HEK293 (cell line): ENCODE results near the gene AFF2.

Source experiments
- CTCF ChIA-PET: fragments of 350-600 bp; formaldehyde crosslinking; extraction: SDS; loops from one replicate; lab custom pipeline; 2021; ENCODE audit warnings: antibody characterized with exemption; lab: Yijun Ruan, JAX
- POLR2A ChIA-PET: fragments of 300-600 bp; formaldehyde crosslinking; extraction: SDS; loops from one replicate; lab custom pipeline; 2020; ENCODE audit warnings: antibody characterized with exemption, inconsistent platforms; lab: Yijun Ruan, JAX
- H3K27ac ChIP-seq: fragments of 200-500 bp; sonication (Bioruptor generic); 2 replicates; pipeline ENCODE4 v1.5.1; 2014; ENCODE audit warnings: low read depth, low read length, control low read depth, inconsistent platforms; ENCODE audit errors: extremely low read depth
- H3K36me3 ChIP-seq, 2 experiments: fragments of 200-500 bp in 1 of 2; sonication (Bioruptor generic) in 1 of 2; 1 replicate in 1 of 2; 2 replicates in 1 of 2; pipeline ENCODE4 v1.5.1; 2014 to 2017; ENCODE audit warnings: inconsistent platforms in 2 of 2, low read length in 2 of 2; ENCODE audit not compliant: control insufficient read depth in 2 of 2, insufficient read depth in 1 of 2
- H3K4me1 ChIP-seq: fragments of 200-500 bp; sonication (Bioruptor generic); 2 replicates; pipeline ENCODE4 v1.5.1; 2014; ENCODE audit warnings: mild to moderate bottlenecking, low read length, inconsistent platforms; ENCODE audit not compliant: control insufficient read depth, insufficient read depth
- H3K4me3 ChIP-seq: 2 replicates; pipeline ENCODE4 v1.5.1; 2011; ENCODE audit warnings: low read depth, mild to moderate bottlenecking, control low read depth, low read length, moderate library complexity
- H3K9me3 ChIP-seq: fragments of 200-500 bp; sonication (Bioruptor generic); 2 replicates; pipeline ENCODE4 v1.5.1; 2014; ENCODE audit warnings: low read depth, low read length, inconsistent platforms; ENCODE audit not compliant: control insufficient read depth, insufficient read depth
- FEZF1 ChIP-seq: fragments of 450-650 bp; formaldehyde crosslinking; IDR thresholded peaks from 2 replicates; pipeline ENCODE4 v1.5.1; 2016; ENCODE audit warnings: missing biosample characterization, missing genetic modification characterization
- GLIS1 ChIP-seq: fragments of 450-650 bp; formaldehyde crosslinking; IDR thresholded peaks from 2 replicates; pipeline ENCODE4 v1.5.1; 2016; ENCODE audit warnings: missing biosample characterization, missing genetic modification characterization
- IKZF3 ChIP-seq: fragments of 450-650 bp; IDR thresholded peaks from 2 replicates; pipeline ENCODE4 v1.5.0; 2018; ENCODE audit warnings: missing biosample characterization, mild to moderate bottlenecking, missing genetic modification characterization, moderate library complexity
- KLF10 ChIP-seq: fragments of 450-650 bp; IDR thresholded peaks from 2 replicates; pipeline ENCODE4 v1.5.1; 2018; ENCODE audit warnings: missing biosample characterization, mild to moderate bottlenecking, missing genetic modification characterization
- REPIN1 ChIP-seq: fragments of 450-650 bp; formaldehyde crosslinking; IDR thresholded peaks from 2 replicates; pipeline ENCODE4 v1.5.1; 2017; ENCODE audit warnings: missing biosample characterization, missing genetic modification characterization, low read depth
- SP7 ChIP-seq: fragments of 450-650 bp; formaldehyde crosslinking; IDR thresholded peaks from 2 replicates; pipeline ENCODE4 v1.5.1; 2016; ENCODE audit warnings: missing biosample characterization, missing genetic modification characterization
- TCF7L2 ChIP-seq: IDR thresholded peaks from 2 replicates; pipeline ENCODE4 v1.6.1; 2011; ENCODE audit warnings: low read depth, mild to moderate bottlenecking, inconsistent platforms, low read length, moderate library complexity, borderline replicate concordance
- ZNF140 ChIP-seq: fragments of 450-650 bp; formaldehyde crosslinking; IDR thresholded peaks from 2 replicates; pipeline ENCODE4 v1.5.1; 2016; ENCODE audit warnings: missing biosample characterization, missing genetic modification characterization
- ZNF16 ChIP-seq: fragments of 450-650 bp; formaldehyde crosslinking; IDR thresholded peaks from 2 replicates; pipeline ENCODE4 v1.5.1; 2016; ENCODE audit warnings: low read depth, missing biosample characterization, missing genetic modification characterization
- ZNF175 ChIP-seq: fragments of 450-650 bp; formaldehyde crosslinking; IDR thresholded peaks from 2 replicates; pipeline ENCODE4 v1.5.1; 2016; ENCODE audit warnings: missing biosample characterization, missing genetic modification characterization
- ZNF223 ChIP-seq: fragments of 450-650 bp; formaldehyde crosslinking; IDR thresholded peaks from 2 replicates; pipeline ENCODE4 v1.5.1; 2016; ENCODE audit warnings: missing biosample characterization, missing genetic modification characterization
- ZNF341 ChIP-seq: fragments of 450-650 bp; formaldehyde crosslinking; IDR thresholded peaks from 2 replicates; pipeline ENCODE4; 2016; ENCODE audit warnings: low read depth, missing biosample characterization, missing genetic modification characterization
- ZNF600 ChIP-seq: fragments of 450-650 bp; formaldehyde crosslinking; IDR thresholded peaks from 2 replicates; pipeline ENCODE4 v1.5.1; 2016; ENCODE audit warnings: missing biosample characterization, missing genetic modification characterization
- ZNF624 ChIP-seq: fragments of 450-650 bp; formaldehyde crosslinking; IDR thresholded peaks from 2 replicates; pipeline ENCODE4 v1.5.1; 2017; ENCODE audit warnings: missing biosample characterization, missing genetic modification characterization
- ZSCAN16 ChIP-seq: fragments of 450-650 bp; formaldehyde crosslinking; IDR thresholded peaks from 2 replicates; pipeline ENCODE4 v1.5.1; 2016; ENCODE audit warnings: missing biosample characterization, missing genetic modification characterization
- TF ChIP-seq, protein P1 (sequence below): fragments of 450-650 bp; IDR thresholded peaks from 2 replicates; pipeline ENCODE4 v1.5.1; 2018; ENCODE audit warnings: missing biosample characterization, mild to moderate bottlenecking, missing genetic modification characterization
- TF ChIP-seq, protein P2 (sequence below): fragments of 450-650 bp; formaldehyde crosslinking; optimal IDR thresholded peaks from 2 replicates; pipeline ENCODE3; 2016; ENCODE audit warnings: missing biosample characterization, mild to moderate bottlenecking, missing genetic modification characterization
- TF ChIP-seq, protein P3 (sequence below): fragments of 450-650 bp; formaldehyde crosslinking; IDR thresholded peaks from 2 replicates; pipeline ENCODE4 v1.5.1; 2016; ENCODE audit warnings: missing biosample characterization, missing genetic modification characterization, low read depth
- TF ChIP-seq, protein P4 (sequence below): fragments of 450-650 bp; formaldehyde crosslinking; IDR thresholded peaks from 2 replicates; pipeline ENCODE4 v1.5.1; 2016; ENCODE audit warnings: missing biosample characterization, missing genetic modification characterization, borderline replicate concordance

The AFF2 gene

DNA sequence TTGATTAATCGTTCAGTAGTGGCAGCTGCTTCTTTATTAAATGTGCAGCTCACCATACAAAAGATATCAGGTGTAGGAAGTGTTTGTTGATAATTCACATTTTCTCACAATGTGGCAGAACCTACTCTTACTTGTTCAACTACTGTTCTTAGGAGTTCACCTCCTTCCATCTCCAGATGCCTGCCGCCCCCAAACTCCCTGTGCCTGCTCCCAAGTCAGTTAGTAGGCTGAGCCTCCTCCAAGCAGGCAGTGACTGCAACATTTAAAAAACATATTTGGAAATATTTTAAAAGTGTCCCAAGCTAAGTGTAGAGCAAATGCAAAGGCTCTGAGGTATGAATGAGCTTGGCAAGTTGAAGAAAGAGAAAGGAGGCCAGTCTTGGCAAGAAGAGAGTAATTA lies 100.2 kb downstream of the AFF2 start:
- CTCF ChIA-PET: no interaction called here
- Histone ChIP-seq H3K4me3 (no peak overlapping the region), H3K4me1 (no peaks in the 10 kb centered on the region), H3K36me3 (no peaks in the 10 kb centered on the region), H3K9me3 (no peaks in the 10 kb centered on the region), H3K27ac (no peak overlapping the region)
- no peak for TF ChIP-seq ZNF341 (tag by site-specific recombination)
- TF ChIP-seq ZNF624 (tag by site-specific recombination): no peak
- no peak for TF ChIP-seq IKZF3
- no peak for TF ChIP-seq GLIS1
- POLR2A ChIA-PET: no interaction called here

DNA sequence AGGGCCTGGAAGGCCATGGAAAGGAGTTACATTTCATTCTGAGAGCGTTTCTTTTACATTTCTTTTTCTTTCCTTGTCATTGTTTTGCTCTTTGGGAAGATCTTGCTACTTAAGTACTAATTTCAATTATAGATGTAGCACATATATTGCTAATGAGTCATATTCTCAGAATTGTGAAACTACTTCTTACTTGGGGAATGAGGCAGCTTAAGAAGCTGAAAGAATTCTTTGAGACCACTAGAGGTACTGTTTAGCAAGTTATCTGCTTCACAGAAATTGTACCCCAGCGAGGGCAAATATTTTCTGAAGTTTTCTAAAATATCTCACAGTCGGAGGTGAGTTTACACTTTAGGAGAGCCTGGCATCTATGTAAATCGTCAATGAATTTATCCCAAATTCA lies 100.6 kb downstream of the AFF2 start:
- Histone ChIP-seq H3K36me3 (no peaks in the 10 kb centered on the region), H3K4me1 (no peaks in the 10 kb centered on the region), H3K9me3 (no peaks in the 10 kb centered on the region), H3K4me3 (no peak overlapping the region), H3K27ac (no peak overlapping the region)
- CTCF ChIA-PET: no interaction called here
- TF ChIP-seq, protein P1, sequence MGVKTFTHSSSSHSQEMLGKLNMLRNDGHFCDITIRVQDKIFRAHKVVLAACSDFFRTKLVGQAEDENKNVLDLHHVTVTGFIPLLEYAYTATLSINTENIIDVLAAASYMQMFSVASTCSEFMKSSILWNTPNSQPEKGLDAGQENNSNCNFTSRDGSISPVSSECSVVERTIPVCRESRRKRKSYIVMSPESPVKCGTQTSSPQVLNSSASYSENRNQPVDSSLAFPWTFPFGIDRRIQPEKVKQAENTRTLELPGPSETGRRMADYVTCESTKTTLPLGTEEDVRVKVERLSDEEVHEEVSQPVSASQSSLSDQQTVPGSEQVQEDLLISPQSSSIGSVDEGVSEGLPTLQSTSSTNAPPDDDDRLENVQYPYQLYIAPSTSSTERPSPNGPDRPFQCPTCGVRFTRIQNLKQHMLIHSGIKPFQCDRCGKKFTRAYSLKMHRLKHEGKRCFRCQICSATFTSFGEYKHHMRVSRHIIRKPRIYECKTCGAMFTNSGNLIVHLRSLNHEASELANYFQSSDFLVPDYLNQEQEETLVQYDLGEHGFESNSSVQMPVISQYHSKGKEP (tag by site-specific recombination): no peak
- TF ChIP-seq, protein P2, sequence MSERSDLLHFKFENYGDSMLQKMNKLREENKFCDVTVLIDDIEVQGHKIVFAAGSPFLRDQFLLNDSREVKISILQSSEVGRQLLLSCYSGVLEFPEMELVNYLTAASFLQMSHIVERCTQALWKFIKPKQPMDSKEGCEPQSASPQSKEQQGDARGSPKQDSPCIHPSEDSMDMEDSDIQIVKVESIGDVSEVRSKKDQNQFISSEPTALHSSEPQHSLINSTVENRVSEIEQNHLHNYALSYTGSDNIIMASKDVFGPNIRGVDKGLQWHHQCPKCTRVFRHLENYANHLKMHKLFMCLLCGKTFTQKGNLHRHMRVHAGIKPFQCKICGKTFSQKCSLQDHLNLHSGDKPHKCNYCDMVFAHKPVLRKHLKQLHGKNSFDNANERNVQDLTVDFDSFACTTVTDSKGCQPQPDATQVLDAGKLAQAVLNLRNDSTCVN (tag by site-specific recombination): no peak
- TF ChIP-seq ZNF16 (no peak), ZNF223 (tag by site-specific recombination) (no peak)
- TF ChIP-seq, protein P3, sequence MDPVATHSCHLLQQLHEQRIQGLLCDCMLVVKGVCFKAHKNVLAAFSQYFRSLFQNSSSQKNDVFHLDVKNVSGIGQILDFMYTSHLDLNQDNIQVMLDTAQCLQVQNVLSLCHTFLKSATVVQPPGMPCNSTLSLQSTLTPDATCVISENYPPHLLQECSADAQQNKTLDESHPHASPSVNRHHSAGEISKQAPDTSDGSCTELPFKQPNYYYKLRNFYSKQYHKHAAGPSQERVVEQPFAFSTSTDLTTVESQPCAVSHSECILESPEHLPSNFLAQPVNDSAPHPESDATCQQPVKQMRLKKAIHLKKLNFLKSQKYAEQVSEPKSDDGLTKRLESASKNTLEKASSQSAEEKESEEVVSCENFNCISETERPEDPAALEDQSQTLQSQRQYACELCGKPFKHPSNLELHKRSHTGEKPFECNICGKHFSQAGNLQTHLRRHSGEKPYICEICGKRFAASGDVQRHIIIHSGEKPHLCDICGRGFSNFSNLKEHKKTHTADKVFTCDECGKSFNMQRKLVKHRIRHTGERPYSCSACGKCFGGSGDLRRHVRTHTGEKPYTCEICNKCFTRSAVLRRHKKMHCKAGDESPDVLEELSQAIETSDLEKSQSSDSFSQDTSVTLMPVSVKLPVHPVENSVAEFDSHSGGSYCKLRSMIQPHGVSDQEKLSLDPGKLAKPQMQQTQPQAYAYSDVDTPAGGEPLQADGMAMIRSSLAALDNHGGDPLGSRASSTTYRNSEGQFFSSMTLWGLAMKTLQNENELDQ (tag by site-specific recombination): no peak
- POLR2A ChIA-PET: no interaction called here

DNA sequence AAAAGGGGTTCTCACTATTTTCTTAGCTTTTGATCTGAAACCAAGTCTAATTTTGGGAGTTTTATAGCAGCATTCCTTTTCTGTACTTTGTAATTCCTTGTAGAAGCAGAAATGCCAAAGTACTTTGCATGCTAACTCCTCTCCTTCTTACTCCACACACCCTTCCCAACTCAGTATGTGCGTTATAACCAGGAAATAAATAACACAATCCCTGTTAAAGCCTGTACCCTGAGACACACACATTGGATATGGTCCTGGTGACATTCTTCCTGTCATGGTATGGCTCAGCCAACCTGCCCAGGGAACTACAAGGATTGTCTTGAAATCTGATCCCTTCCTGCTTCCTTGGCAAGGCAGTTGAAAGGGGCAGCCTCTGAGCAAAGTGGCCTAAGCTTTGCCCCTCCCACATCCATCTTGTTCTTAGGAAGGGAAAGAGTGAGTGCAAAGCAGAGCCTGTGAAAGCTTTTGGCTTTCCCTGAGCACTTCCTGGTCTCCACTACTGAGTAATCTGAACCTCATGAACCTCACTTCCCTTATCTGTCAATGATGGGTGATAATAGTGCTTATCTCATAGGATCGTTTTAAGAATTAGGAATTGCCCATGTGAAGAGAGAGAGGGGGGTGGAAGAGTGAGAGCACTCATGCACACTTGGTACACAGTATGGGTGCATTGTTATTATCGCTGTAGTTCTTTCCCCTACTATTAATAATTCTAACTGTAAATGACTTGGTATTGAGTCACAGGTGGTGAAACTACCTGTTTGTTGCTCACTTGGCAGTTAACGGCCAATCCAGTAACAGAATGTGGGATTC lies 109.3 kb downstream of the AFF2 start:
- no peak overlapping the region for H3K27ac ChIP-seq
- H3K36me3 ChIP-seq: no peaks in the 10 kb centered on the region
- H3K9me3 ChIP-seq: no peaks in the 10 kb centered on the region
- H3K4me3 ChIP-seq: no peak overlapping the region
- ChIA-PET POLR2A (no interaction called here), CTCF (no interaction called here)
- peaks cover 5% of the 10 kb centered on the region; the same call in 1 of the 2 replicates for H3K4me1 ChIP-seq
- TF ChIP-seq REPIN1 (tag by site-specific recombination) (no peak), ZNF600 (tag by site-specific recombination) (no peak), TCF7L2 (no peak), KLF10 (no peak), ZNF140 (tag by site-specific recombination) (peak; percentile 17; the same call in 1 of the 2 replicates), FEZF1 (tag by site-specific recombination) (no peak), ZSCAN16 (tag by site-specific recombination) (no peak), ZNF175 (tag by site-specific recombination) (no peak), SP7 (tag by site-specific recombination) (no peak)
- TF ChIP-seq, protein P4, sequence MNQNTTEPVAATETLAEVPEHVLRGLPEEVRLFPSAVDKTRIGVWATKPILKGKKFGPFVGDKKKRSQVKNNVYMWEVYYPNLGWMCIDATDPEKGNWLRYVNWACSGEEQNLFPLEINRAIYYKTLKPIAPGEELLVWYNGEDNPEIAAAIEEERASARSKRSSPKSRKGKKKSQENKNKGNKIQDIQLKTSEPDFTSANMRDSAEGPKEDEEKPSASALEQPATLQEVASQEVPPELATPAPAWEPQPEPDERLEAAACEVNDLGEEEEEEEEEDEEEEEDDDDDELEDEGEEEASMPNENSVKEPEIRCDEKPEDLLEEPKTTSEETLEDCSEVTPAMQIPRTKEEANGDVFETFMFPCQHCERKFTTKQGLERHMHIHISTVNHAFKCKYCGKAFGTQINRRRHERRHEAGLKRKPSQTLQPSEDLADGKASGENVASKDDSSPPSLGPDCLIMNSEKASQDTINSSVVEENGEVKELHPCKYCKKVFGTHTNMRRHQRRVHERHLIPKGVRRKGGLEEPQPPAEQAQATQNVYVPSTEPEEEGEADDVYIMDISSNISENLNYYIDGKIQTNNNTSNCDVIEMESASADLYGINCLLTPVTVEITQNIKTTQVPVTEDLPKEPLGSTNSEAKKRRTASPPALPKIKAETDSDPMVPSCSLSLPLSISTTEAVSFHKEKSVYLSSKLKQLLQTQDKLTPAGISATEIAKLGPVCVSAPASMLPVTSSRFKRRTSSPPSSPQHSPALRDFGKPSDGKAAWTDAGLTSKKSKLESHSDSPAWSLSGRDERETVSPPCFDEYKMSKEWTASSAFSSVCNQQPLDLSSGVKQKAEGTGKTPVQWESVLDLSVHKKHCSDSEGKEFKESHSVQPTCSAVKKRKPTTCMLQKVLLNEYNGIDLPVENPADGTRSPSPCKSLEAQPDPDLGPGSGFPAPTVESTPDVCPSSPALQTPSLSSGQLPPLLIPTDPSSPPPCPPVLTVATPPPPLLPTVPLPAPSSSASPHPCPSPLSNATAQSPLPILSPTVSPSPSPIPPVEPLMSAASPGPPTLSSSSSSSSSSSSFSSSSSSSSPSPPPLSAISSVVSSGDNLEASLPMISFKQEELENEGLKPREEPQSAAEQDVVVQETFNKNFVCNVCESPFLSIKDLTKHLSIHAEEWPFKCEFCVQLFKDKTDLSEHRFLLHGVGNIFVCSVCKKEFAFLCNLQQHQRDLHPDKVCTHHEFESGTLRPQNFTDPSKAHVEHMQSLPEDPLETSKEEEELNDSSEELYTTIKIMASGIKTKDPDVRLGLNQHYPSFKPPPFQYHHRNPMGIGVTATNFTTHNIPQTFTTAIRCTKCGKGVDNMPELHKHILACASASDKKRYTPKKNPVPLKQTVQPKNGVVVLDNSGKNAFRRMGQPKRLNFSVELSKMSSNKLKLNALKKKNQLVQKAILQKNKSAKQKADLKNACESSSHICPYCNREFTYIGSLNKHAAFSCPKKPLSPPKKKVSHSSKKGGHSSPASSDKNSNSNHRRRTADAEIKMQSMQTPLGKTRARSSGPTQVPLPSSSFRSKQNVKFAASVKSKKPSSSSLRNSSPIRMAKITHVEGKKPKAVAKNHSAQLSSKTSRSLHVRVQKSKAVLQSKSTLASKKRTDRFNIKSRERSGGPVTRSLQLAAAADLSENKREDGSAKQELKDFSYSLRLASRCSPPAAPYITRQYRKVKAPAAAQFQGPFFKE: no peak
